Stimulated activated CD4-positive, alpha-beta T cell treated with anti-CD3 and anti-CD28 coated beads, Interleukin-15, amount 100 ng/mL, for 24 hours (primary cell): ENCODE measurements around the gene ZNF181.
"Not testable (repeated sequence)": the region's sequence is repeated elsewhere in the genome, so short reads cannot be mapped to it uniquely, and the experiment has no call there.

ENCODE experiments used
- DNase-seq: peaks from one replicate; pipeline ENCODE4 v3.0.0-alpha.2; 2020

ZNF181 gene

DNA sequence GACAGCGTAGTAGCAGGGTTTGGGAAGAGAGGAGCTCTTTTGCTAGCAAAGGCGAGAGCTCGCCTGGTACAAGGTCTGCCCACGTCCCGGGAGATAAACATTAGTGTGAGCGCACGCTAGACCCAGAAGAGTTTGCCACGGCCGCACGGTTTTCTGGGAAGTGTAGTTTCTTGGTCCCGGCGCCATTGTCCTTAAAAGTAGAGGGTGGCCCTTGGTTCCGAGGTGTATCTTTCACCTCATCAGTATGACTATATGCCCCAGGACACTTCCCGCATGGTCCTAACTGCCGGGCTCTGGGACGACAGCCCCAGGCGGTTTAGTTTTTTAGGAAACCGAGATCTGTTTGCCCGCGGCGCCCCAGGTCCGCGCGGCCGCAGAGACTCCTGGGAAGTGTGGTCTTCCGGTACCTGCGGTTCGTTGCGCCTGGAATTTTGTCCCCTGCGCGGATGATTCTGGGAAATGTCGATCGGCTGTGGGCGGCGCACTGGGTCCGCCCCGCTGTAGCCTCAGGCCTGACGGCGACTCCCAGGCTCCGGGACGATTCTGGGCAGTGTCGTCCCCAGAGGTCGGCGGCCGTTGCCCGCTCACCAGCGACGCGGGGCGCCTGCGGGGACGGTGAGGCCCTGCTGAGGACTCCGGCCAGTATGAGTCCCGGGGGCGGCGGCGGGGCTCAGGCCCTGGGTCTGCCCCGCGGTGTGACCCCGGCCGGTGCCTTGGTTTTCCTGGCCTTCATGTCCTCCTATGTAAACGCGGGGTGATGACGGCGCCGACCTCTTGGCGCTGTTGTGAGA, at the start of gene ZNF181:
ZNF181 (plus strand) TSS at position 498 of the 791 bp plus-strand sequence. CDS start 795 bp downstream, outside the sequence.
- DNase-seq, result peak; percentile 89

DNA sequence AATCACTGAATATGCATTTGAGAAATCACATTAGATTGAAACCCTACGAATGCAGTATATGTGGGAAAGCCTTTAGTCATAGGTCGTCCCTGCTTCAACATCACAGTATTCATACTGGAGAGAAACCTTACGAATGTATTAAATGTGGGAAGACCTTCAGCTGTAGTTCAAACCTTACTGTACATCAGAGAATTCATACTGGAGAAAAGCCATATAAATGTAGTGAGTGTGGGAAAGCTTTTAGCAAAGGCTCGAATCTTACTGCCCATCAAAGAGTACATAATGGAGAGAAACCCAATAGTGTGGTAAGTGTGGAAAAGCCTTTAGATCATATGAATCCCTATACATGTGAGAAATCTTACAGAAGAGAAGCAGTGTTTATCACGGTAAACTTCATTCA, 48.8 kb upstream of the ZNF181 start:
- not testable (repeated sequence) for DNase-seq

DNA sequence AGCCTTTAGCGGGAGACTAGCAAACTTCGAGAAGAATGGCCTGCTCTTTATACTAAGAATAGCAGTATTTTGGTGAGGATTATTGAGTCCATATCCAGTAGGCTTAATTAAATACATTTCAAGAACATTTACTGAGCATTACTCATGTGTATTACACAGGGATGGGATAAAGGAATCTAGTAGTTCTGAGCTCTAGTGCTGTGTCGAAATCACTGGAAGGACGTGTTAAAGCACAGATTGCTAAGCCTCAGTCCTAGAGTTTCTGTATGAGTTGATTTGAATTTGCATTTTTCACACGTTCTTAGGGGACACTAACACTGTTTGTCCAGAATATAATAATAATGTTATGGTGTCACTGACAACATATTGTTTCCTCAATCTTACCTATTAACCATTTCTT, 47.6 kb upstream of the ZNF181 start:
- DNase-seq, result no peak

DNA sequence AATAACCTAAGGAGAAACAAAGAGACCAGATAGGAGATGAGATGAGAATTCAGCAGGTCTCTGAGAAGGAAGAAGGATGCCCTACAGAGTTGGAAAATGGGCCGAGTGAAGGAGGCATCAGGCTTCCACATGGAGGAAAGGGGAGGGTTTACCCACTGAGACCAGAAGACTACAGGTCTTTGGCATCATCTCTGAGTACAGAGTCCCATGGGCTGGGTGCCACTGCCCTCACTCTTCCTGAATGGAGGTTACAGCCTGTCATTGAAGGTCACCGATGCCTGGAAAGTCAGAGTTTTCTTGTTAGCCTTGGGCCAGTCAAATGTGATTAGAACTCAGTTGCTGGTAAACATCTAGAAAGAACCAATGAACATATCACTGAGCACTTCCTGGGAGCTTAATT, 46.7 kb upstream of the ZNF181 start:
- DNase-seq, result no peak

DNA sequence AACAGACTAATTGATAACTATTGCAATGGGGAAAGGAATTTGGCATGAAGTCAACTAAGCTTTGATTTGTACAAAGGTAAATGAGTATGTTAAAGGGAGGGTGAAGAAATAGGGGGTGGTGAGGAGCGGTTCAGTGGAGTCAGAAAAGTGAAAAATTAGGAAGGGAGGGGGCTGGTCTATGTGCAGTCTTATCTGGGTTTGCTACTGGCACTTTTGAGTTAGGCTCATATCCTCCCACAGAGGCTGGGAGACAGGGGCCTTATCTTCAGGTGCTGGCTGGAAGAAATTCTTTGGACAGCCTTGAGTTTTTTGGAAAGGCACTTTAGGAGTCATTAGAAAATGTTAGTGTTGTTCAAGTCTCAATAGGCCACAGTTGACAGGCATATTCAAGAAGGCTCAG, 45.5 kb upstream of the ZNF181 start:
- no peak for DNase-seq

DNA sequence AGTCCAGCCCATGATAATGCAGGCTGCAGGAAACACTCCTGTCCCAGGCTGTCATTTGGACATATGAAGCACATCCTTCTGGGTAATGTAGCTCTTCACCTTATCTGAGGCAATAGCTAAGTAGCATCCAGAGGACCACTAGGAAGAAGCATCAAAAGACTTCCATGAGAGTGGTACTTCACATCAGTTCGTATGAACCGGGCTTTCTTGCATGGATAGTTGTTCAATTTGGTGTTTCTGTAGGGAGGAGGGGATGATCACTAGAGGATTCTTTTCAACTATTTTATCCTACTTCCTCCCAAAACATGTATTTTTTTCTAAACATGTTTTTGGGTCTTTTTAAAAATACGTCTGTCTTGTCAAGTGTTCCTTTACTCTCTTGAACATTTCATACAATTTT, 43.7 kb upstream of the ZNF181 start:
- DNase-seq, result no peak

DNA sequence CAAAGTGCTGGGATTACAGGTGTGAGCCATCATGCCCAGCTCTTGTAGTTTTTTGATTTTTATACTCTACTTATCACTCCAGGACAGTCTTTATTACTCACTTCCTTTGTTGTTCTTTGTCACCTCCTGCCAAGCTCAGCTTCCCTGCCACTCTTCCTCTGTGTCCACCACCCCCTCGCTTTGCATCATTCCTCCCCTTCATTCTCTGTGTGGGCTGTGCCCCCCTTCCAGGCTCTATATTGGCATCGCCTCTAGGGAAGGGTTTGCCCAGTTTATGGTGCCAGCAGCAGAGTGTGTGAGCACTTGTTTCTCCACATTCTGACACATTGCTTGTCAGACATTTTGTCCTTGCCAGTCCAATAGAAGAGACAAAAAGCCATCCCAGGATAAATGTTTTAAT, 41.5 kb upstream of the ZNF181 start:
- no peak for DNase-seq

DNA sequence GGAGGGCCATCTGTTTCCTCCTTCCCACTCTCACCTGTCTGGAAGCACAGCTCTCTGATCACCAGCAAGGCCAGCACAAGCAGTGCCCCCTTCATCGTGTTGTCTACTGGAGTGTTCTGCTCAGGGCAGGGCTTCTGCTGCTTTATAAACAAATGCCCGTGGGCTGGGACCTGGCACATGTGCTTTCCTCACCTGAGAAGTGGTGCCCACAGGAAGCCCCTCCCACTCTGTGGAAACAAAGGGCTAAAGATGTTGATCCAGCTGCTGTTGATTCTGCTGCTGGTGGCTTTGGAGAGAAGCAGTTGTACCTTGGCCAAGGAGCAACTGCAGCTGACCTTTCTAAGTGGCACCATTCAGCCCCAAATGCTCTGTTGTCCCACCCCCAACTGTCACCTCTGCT, 26.4 kb upstream of the ZNF181 start:
- DNase-seq, result no peak

DNA sequence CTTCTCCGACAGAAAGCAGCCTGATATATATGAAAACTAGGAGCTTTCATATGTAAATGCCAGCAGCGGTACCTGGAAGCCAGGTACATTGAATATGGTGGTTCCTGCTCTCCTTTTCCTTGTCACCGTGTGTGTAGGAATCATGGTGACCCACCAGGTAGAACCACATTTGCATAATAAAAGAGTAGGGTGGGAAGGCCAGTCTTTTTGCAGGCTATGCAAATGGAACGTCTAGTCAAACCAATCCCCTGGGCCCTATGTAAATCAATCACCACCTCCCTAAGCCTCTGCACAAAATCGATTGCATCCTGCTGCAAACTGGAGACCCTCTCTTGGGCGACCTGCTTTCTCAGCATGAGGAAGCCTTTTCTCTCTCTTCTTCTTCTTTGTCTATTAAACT, 22.2 kb upstream of the ZNF181 start:
- no peak for DNase-seq

DNA sequence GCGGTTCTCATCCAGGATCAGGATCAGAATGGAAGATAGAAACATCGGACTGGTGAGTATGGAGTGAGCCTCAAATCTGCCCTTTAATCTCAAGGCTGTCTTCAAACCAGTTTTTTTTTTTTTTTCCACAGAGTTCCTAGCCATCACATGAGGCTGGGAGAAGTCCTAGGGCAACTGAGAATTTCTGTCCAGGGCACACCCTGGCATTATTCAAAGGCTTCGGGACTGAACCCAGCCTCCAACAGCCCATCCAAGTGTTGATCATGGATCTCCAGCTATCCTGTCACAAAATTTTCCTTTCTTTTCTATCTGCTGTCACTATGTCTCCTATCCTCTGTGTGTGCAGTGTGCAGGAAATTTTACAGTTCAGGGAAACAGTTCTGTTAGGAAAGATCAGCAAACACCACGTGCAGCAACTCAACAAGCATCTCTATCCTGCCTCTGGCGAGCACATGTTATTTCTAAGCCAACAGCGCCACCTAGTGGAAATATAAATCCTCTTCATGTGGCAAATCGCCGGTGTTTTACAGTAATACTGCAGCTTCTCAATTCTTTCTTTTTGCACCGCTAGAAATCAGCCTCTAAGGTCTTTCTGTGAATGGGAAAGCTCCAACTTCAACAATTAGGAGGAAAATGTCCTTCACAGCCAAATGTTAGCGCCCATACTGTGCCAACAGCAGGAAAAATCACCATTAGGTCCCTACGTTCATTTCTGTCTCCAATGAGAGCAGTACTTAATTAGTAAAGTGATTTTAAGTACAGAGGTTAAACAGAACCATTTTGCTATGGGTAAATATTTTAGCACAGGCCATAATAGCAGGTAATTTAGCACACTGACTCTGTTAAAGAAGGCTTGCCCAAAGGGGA, 21.4 kb upstream of the ZNF181 start:
- peak; percentile 48 for DNase-seq

DNA sequence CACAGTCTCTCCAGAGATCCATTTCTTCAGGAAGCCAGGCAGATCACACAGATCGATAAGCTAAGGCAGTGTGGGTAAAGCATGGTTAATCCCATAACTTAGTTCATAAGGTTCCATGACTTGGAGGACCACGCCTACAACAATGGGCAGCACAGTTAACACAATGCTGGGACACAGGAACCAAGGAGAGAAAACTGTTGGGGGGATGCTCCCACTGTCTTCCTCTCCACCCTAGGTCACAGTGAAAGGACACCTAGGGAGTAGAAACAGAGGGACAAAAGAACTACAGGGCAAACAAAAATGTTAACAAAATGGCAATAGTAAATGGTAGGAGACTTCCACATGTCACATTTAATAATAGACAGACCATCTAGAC, 20.8 kb upstream of the ZNF181 start:
- no peak for DNase-seq

DNA sequence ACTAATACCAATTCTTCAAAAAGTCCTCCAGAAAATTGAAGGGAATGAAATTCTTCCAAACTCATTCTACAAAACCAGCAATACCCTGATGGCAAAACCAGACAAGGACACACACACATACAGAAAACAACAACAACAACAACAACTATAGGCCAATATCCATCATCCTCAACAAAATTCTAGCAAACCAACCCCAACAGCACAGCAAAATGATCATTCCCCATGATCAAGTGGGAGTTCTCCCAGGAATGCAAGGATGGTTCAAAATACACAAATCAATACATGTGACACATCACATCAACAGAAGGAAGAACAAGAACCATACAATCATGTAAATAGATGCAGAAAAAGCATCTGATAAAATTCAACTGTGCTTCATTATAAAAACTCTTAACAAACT, 18.7 kb upstream of the ZNF181 start:
- no peak for DNase-seq

DNA sequence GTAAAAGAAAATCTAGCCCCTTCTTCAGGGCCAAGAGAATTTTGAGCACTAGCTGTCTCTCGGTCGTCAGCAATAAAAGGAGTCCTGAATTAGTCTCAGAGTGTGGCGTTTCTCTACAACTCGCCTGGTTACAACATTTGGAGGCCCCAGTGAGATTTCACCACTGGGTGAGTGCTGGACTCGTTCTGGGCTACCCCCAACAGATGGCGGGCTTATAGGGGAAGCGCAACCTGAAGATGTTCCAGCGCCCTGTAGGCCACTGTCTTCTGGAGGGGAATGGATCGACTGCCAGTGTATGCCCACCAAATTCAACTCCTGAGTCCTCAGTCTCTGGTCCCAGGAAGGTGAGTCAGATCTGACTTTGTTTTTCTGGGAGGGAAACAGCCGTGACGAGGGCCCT, 11.7 kb upstream of the ZNF181 start:
- no peak for DNase-seq

DNA sequence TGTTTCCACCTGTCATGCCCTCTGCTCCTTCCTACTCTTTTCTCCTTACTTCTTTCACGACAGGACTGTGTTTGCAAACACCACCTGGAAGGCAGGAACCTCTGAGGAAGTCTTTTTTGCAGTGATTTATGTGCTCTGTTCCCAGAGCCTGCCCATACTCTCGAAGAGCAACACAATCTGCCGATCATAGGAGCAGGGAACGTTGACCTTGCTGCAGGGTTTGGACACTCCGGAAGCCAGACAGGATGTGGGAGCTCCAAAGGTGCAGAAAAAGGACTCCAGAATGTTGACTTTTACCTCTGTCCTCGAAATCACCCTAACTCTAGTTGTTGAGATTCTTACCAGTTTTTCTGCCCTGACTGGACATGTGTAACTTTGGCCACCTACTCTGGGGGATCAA, 8.6 kb upstream of the ZNF181 start:
- DNase-seq, result no peak

DNA sequence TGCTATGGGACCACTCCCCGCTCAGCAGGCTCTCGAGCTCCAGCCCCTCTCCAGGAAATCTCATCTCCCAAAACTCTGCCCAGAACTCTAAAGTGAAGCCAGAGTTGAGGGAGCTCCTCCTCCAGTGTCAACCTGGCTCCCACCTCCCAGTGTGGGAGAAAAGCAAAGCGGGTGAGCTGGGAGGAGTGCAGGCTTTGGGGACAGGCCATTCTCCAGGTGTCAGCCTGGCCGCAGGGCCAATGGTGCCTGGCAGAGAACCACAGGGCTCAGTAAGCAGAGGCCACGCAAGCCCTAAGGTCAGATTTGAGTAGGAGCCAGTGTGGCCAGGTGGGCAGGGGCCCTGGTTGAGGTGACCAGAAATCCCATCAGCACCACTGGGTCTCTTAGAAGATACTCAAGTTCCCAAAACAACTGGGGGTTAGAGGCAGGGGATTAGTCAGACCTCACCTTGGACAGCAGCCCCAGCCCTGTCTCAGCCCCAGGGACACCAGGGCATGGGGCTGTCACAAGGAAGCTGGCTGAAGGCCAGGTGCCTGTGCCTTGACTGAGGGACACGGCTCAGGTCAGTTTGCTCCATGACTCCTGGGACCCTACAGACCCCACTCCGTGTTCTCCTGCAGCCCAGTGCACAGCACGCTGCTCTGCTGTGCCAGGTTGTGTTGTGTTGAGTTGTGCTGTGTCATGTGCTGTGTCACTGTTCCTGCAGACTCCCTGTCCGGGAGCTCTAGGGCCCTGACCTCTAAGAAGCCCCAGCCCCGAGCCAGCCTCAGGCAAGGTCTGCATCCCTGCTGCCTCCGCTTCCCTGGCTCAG, 2.8 kb upstream of the ZNF181 start:
- no peak for DNase-seq

DNA sequence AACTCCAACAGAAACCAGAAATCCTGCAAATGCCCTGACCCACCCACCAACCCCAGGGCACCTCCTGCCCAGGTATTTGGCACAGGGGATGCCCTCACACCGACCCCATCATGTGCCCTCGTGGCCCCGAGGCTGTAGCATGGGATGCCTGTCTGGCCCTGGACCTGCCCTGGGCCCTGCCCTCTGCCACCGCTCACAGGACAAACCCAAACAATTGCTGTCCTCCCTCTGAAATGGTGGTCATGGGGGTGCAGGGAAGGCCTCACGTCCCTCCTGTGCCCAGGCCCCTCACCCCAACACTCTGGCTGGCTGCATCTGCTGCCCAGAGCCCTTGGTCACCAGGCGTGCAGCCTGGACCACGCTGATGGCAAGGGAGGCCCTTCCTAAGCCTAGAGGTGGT, 2.1 kb upstream of the ZNF181 start:
- DNase-seq, result no peak

DNA sequence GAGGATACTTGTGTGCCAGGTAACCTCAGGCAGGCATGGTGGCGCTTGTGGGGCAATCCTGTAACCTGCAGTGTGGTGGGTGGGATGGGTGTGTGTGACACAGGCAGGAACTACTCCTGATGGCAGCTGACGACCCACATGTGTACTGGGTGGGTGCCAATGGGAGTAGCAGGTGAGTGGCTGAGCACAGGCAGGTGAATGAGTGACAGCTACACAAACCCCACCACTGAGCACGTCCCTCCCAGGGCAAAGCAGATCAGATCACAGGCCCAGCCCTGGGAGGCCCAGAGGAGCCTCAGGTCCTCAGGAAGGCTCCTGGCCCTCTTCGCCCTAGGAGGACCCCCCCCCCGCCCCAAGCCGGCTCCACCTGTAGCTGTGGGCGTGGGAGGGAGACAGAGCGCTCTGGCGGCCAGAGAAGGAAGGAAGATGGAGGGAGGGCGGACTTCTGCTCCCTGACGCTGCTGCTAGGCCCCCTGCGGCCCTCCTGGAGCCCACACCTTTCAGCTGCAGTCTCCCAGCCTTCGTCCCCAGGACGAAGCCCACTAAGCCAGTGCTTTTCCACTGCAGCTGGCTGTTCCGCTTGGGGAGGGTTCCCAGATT, 1.3 kb upstream of the ZNF181 start:
- no peak for DNase-seq

DNA sequence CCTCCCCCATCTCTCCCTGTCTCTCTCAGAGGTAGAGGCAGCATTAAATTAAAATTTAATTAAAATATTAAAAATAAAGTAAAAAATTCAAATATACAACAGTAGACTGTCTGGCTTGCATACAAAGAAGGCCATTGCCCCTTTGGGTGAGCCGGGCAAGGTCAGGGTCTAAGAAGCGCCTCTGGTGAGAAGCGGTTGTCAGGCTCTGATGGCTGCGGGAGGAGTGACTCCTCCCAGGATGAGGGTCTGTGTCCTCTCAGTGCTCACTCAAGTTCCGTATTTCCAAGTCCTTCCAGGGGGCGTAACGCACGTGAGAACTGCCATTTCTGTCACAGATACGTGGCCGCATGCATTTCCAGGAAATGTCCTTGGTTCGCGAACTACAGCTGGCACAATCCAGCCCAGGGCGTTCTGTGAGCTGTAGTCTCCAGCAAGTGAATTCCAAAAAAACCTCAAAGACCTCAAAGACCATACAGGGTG, 737 bp upstream of the ZNF181 start:
- DNase-seq, result no peak

DNA sequence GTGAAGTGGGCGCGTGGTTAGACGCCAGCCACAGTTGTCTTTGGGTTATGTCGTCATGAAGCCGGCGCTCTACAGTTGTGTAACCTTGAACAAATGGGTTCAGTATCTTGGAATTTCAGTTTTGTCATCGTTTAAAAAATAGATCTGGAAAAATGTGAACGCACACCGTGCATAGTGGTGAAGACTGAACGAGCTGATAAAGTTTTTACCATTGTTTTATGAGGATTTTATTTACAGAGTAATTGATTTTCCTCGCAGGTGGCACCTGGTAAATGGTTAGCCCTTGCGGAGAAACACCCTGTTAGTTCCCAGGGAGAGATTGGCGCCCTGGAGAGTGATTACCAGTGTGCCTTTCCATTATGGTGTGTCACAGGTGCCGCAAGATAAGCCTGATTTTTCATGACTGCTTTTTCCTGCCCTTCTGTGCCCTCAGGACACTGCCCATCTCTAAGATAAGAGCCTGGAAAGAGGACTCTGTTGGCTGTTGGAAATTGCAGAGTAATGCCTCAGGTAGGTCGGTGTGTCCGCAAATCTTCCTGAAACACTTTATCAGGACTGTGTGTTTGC, 577 bp downstream of the ZNF181 start:
- DNase-seq, result no peak

DNA sequence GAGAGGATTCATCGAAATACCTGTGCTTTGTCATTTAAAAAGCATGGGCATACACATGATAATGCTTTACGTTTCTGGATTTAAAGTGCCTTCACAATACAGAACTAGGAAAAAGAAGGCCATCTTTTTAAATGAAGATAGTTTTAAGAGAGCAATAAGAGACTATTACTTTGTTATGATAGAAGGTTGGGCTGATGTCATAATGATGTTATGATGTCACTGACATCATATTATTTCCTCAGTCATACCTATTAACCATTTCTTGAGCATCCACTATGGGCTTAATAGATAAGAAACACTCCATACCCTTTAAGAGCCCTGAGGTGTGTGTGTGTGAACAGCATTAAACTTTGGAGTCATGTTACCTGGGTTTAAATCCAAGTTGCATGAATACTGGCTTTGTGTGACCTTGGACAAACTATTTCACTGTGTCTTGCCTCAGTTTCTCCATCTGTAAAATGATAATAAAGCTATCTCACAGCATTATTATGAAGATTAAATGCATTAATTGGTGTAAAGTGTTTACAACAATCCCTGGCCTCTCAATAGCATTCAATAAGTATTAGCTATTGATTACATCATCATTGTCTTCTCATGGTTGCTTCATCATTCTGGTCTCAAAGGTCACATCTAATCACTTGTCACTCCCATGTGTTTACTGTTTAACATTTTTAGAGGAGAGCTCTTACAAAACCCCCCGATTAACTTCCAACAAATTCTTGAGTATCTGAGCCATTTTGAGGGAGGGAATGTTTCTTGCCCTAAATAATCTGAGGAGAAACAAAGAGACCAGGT, 11.1 kb downstream of the ZNF181 start:
- DNase-seq, result no peak

DNA sequence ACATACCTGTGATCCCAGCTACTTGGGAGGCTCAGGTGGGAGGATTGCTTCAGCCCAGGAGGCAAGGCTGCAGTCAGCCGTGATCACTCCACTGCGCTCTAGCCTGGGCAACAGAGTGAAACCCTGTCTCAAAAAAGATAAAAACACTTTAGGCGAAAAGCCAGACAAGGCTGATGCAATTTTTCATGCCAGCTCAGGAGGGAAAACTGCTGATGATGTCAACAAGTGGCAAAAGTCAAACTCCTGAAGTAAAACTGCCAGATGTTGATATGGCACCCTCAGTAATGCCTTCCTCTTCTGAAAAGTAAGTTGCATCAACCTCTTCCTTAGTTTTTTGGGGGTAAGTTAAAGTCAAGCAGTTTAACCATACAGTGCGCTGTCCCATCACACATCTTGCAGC, 23.4 kb downstream of the ZNF181 start:
- no peak for DNase-seq
